ENCODE measurements around the gene CMTM3.
"Not testable (repeated sequence)": the region's sequence is repeated elsewhere in the genome, so short reads cannot be mapped to it uniquely, and the experiment has no call there.

The CMTM3 gene

DNA sequence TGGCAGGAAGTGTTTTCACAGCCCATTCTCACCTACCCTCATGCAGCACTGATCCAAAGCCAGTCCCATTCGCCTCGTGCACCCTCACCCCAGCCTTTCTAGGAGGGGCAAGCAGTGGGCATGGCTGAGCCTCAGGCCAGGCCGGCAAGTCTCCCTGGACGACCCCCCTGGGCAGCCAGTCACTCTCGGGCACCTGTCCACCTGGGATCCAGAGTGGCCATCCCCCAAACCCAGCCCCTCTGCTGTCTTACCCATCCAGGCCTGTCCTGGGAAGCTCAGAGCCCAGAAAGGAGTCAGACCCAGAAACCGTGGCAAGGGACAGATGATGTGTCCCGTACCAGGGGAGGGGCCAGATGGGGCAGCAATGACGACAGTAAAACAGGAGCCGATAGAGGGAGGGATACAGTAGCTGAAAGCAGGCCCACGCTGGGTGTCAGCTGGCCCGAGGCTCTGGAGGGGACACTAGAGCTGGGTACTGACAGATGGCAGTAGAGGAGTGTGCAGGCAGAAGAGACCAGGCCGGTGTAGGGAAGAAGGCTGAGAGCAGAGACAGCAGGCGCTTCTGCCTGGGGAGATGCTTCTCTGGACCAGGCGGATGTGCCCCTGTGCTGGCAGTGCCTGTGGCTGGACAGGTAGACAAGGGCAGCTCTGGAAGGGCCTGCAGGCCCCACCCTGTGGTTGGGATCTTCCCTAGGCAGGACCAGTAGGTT, 5.8 kb downstream of the CMTM3 start:
- peak; percentile 25 for DNase-seq
- H3K27me3 ChIP-seq (ENCODE audit: insufficient read depth, low read depth, severe bottlenecking): no peaks in the 10 kb centered on the region
- TF ChIP-seq, protein P1, sequence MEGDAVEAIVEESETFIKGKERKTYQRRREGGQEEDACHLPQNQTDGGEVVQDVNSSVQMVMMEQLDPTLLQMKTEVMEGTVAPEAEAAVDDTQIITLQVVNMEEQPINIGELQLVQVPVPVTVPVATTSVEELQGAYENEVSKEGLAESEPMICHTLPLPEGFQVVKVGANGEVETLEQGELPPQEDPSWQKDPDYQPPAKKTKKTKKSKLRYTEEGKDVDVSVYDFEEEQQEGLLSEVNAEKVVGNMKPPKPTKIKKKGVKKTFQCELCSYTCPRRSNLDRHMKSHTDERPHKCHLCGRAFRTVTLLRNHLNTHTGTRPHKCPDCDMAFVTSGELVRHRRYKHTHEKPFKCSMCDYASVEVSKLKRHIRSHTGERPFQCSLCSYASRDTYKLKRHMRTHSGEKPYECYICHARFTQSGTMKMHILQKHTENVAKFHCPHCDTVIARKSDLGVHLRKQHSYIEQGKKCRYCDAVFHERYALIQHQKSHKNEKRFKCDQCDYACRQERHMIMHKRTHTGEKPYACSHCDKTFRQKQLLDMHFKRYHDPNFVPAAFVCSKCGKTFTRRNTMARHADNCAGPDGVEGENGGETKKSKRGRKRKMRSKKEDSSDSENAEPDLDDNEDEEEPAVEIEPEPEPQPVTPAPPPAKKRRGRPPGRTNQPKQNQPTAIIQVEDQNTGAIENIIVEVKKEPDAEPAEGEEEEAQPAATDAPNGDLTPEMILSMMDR (IDR thresholded peaks at IDR 0.05; ENCODE audit: low read depth, low read length): no peak
- H3K36me3 ChIP-seq: peaks cover 68% of the 10 kb centered on the region
- H3K27ac ChIP-seq: no peak overlapping the region
- H3K4me3 ChIP-seq (ENCODE audit: low read depth, low read length): no peak overlapping the region
- H3K9me3 ChIP-seq (ENCODE audit: severe bottlenecking): no peaks in the 10 kb centered on the region

DNA sequence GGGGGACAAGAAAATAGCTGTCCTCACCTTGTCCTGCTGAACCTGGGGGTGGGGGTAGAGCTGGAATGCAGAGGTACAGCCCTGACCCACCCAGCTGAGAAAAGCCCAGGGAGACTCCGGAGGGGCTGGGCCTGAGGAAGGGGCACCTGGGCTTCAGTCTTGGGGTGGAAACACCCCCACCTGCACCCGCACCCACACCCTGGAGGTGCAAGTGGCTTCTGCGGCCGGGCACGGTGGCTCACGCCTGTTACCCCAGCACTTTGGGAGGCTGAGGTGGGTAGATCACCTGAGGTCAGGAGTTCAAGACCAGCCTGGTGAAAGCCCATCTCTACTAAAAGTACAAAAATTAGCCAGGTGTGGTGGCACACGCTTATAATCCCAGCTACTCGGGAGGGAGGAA, 7.4 kb downstream of the CMTM3 start:
- not testable (repeated sequence) for H3K27me3 ChIP-seq (ENCODE audit: insufficient read depth, low read depth, severe bottlenecking); H3K9me3 ChIP-seq (ENCODE audit: severe bottlenecking); DNase-seq; H3K4me3 ChIP-seq (ENCODE audit: low read depth, low read length); H3K27ac ChIP-seq
- peaks cover 68% of the 10 kb centered on the region for H3K36me3 ChIP-seq

DNA sequence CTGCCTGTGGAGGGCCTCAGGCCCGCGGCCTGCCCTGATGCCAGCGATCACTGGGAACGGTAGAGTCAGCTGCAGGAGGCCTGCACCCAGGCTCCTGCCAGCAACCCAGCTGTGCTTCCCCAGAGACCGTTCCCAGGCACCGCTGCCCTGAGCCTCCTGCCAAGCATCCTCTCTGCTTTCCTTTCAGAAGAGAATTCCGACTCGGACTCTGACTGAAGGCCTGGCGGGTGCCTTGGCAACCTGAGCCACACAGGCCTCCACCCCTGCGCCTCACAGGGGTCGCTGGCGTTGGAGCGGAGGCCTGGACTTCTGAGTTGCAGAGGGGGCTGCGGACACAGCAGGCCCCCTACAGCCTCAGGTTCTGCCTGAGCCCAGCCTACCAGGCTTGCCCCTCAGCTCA, 7.9 kb downstream of the CMTM3 start:
- peaks cover 63% of the 10 kb centered on the region for H3K36me3 ChIP-seq
- no peak for DNase-seq
- TF ChIP-seq, protein P1 (IDR thresholded peaks at IDR 0.05; ENCODE audit: low read depth, low read length): no peak
- H3K4me3 ChIP-seq (ENCODE audit: low read depth, low read length): no peak overlapping the region
- H3K27me3 ChIP-seq (ENCODE audit: insufficient read depth, low read depth, severe bottlenecking): no peaks in the 10 kb centered on the region
- no peak overlapping the region for H3K27ac ChIP-seq
- no peaks in the 10 kb centered on the region for H3K9me3 ChIP-seq (ENCODE audit: severe bottlenecking)

DNA sequence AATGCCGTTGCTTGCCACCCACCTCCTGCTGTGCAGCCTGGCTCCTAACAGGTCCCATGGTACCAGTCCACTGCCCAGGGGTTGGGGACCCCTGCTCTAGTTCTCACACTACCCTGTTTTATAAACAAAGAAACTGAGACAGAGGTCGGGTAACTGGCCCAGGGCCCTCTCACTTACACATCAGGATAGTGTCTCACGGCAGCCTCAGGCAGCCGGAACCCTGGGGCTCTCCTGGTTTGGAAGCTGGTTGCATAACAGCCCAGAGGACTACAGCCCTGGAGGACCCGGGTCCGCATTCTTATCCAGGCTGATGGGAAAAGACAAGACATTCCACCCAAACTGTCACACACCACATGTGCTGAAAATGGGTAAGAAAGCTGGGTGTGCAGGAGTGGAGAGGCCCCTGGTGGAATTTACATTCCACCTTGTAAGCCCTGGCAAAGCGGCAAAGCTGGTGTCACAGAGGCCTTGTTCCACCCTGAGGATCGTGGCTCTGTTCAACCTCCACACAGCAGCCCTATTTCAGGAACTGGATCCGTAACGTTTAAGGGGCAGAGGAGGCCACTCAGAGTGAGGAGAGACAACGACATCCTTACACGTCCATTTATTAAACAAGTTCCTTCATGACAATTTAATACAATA, 9.8 kb downstream of the CMTM3 start:
- no peak overlapping the region for H3K4me3 ChIP-seq (ENCODE audit: low read depth, low read length)
- peaks cover 58% of the 10 kb centered on the region for H3K36me3 ChIP-seq
- H3K27me3 ChIP-seq (ENCODE audit: insufficient read depth, low read depth, severe bottlenecking): no peaks in the 10 kb centered on the region
- no peaks in the 10 kb centered on the region for H3K9me3 ChIP-seq (ENCODE audit: severe bottlenecking)
- TF ChIP-seq, protein P1 (IDR thresholded peaks at IDR 0.05; ENCODE audit: low read depth, low read length): no peak
- no peak overlapping the region for H3K27ac ChIP-seq
- no peak for DNase-seq

DNA sequence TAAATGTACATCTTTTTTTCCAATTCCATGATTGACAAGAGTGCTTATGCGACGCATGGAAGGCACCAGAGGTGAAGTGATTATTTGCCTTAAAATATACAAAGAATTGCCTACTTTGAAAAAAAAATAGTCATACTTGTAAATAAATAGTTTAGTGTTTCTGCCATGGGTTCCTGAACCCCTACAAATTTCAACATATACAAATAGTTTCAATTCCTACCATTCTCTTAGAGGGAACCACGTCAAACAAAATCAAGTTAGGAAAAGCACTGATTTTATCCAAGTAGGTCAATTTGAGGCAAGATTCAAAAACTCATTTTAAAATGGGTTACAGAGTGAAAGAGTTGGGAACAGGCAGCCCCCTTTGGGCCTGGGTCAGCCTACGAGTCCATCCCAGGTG, 11.7 kb downstream of the CMTM3 start:
- Histone ChIP-seq H3K27me3 (ENCODE audit: insufficient read depth, low read depth, severe bottlenecking) (no peaks in the 10 kb centered on the region), H3K27ac (no peak overlapping the region), H3K36me3 (peaks cover 43% of the 10 kb centered on the region), H3K4me3 (ENCODE audit: low read depth, low read length) (no peak overlapping the region), H3K9me3 (ENCODE audit: severe bottlenecking) (no peaks in the 10 kb centered on the region)
- DNase-seq: no peak
- TF ChIP-seq, protein P1 (IDR thresholded peaks at IDR 0.05; ENCODE audit: low read depth, low read length): no peak

DNA sequence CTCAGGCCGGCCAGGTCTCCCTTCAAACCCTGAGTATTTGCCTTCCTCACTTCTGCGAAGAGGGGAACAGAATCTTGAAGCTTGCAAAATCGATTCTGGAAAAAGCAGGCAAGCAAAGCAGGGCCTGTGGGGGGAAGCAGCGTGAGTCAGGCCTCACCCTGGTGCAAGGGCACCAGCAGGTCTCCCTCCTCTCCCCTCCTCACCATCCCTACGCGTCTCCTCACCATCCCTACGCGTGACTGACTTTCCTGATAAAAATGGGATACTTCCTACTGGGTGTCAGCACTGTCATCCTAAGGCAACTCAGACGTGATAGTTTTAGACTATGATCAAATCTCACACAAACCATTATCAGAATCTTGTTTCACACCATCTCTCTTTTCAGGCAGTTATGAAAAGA, 12.1 kb downstream of the CMTM3 start:
- Histone ChIP-seq H3K27me3 (ENCODE audit: insufficient read depth, low read depth, severe bottlenecking) (no peaks in the 10 kb centered on the region), H3K27ac (no peak overlapping the region), H3K9me3 (ENCODE audit: severe bottlenecking) (no peaks in the 10 kb centered on the region), H3K4me3 (ENCODE audit: low read depth, low read length) (no peak overlapping the region), H3K36me3 (peaks cover 41% of the 10 kb centered on the region)
- DNase-seq: no peak
- TF ChIP-seq, protein P1 (IDR thresholded peaks at IDR 0.05; ENCODE audit: low read depth, low read length): no peak
